Body of pancreas (tissue), 4 donors: ENCODE data around the gene OR6N2.

Experiments
- CTCF ChIP-seq, 7 experiments: fragments of 450-650 bp in 4 of 7; fragments of 200-600 bp in 3 of 7; sonication (generic) in 3 of 7; IDR thresholded peaks; one replicate each; pipeline ENCODE4 v1.5.1; 2016 to 2019; ENCODE audit warnings: antibody characterized with exemption in 7 of 7
- POLR2A ChIP-seq, 3 donors: fragments of 450-650 bp; IDR thresholded peaks; one replicate each; pipeline ENCODE4 v1.6.1; 2016; ENCODE audit warnings: antibody characterized with exemption in 3 of 3, mild to moderate bottlenecking in 2 of 3

DNA sequence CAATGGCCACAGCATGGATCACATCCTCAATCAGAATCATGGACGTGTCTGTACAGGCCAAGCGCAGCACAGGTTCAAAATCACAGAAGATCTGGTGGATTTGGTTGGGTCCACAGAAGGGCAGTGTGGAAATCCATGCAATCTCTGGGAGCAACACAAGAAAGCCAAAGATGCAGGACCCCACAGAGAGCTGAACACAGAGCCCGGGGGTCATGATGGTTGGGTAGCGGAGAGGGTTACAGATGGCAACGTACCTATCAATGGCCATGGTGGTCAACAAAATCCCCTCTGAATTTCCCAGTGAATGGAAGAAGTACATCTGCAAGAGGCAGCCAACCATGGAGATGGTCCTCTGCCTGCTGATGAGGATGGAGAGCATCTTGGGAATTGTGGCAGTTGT lies 56.6 kb downstream of the OR6N2 start:
- no peak for TF ChIP-seq CTCF (IDR thresholded peaks at IDR 0.05)
- no peak for TF ChIP-seq POLR2A (IDR thresholded peaks at IDR 0.05)
